PC-3 (cell line): Measurements from ENCODE around the gene KCNQ1. TPM values are rescaled to one million over a fixed set of nuclear protein-coding genes. Genes with fewer than 3 reads are reported as not detected.

Experiments
- ATAC-seq: fragments of 200-7000 bp; cut with Tn5 transposase; 2 replicates; pipeline ENCODE4 v1.9.1; 2020; ENCODE audit warnings: mild to moderate bottlenecking, moderate library complexity
- BruUV-seq: library from RNA; stranded (reverse); fragments of 400-500 nt; replicated peaks from 2 replicates; lab custom pipeline; 2021; lab: Mats Ljungman, UMichigan
- CTCF ChIA-PET: fragments of 300-600 bp; sonication (Branson Sonifier 250); formaldehyde crosslinking; loops from one replicate; lab custom pipeline; 2022; ENCODE audit warnings: antibody characterized with exemption; lab: Charles Lee
- POLR2A ChIA-PET: fragments of 300-600 bp; sonication (Branson Sonifier 250); formaldehyde crosslinking; loops from one replicate; lab custom pipeline; 2022; ENCODE audit warnings: antibody characterized with exemption; ENCODE audit not compliant: unreplicated experiment; lab: Charles Lee
- DNase-seq: peaks from one replicate; pipeline ENCODE4 v3.0.0-alpha.2; 2015
- H2AFZ ChIP-seq: fragments of 300-600 bp; sonication (generic); 2 replicates; pipeline ENCODE4 v1.6.0; 2016; ENCODE audit warnings: antibody characterized with exemption, low read length
- H3F3A ChIP-seq: fragments of 300-600 bp; sonication (generic); one replicate; pipeline ENCODE4 v1.6.0; 2017; ENCODE audit warnings: antibody characterized with exemption, low read length, control low read depth, mild to moderate bottlenecking; ENCODE audit not compliant: unreplicated experiment
- H3K27ac ChIP-seq: fragments of 300-600 bp; sonication (generic); 2 replicates; pipeline ENCODE4 v1.5.1; 2016; ENCODE audit warnings: mild to moderate bottlenecking, low read length
- H3K27me3 ChIP-seq: fragments of 300-600 bp; sonication (generic); 2 replicates; pipeline ENCODE4 v1.6.1; 2016; ENCODE audit warnings: low read length, mixed read lengths
- H3K36me3 ChIP-seq: fragments of 300-600 bp; sonication (generic); 2 replicates; pipeline ENCODE4 v1.6.1; 2016; ENCODE audit warnings: low read depth, mixed run types, low read length, mixed read lengths
- H3K4me1 ChIP-seq: fragments of 300-600 bp; sonication (generic); 2 replicates; pipeline ENCODE4 v1.5.1; 2016; ENCODE audit warnings: low read length; ENCODE audit not compliant: insufficient read depth
- H3K4me2 ChIP-seq: fragments of 300-600 bp; sonication (generic); 2 replicates; pipeline ENCODE4 v1.6.0; 2016; ENCODE audit warnings: low read length
- H3K4me3 ChIP-seq: fragments of 300-600 bp; sonication (generic); 2 replicates; pipeline ENCODE4 v1.5.1; 2016; ENCODE audit warnings: mild to moderate bottlenecking, low read length, mixed read lengths
- H3K79me2 ChIP-seq: fragments of 300-600 bp; sonication (generic); 2 replicates; pipeline ENCODE4 v1.6.1; 2017; ENCODE audit warnings: low read length, mixed read lengths
- H3K9ac ChIP-seq: fragments of 300-600 bp; sonication (generic); 2 replicates; pipeline ENCODE4 v1.6.0; 2016; ENCODE audit warnings: mild to moderate bottlenecking, low read length
- H3K9me2 ChIP-seq: fragments of 300-600 bp; sonication (generic); replicated peaks from 2 replicates; pipeline ENCODE4 v1.6.1; 2016; ENCODE audit warnings: mixed run types, low read length, mixed read lengths
- H3K9me3 ChIP-seq: fragments of 300-600 bp; sonication (generic); 2 replicates; pipeline ENCODE4 v1.6.1; 2016; ENCODE audit warnings: low read length, mixed read lengths
- H4K20me1 ChIP-seq: fragments of 300-600 bp; sonication (generic); 2 replicates; pipeline ENCODE4 v1.6.1; 2016; ENCODE audit warnings: low read length, mixed read lengths
- CTCF ChIP-seq: fragments of 300-600 bp; sonication (generic); conservative IDR thresholded peaks from 2 replicates; pipeline ENCODE4 v1.5.1; 2017; ENCODE audit warnings: antibody characterized with exemption, low read depth, mild to moderate bottlenecking, low read length
- EZH2 ChIP-seq: fragments of 300-600 bp; sonication (generic); IDR thresholded peaks from one replicate; pipeline ENCODE4 v1.6.1; 2017; ENCODE audit warnings: antibody characterized with exemption, mild to moderate bottlenecking, low read length; ENCODE audit not compliant: unreplicated experiment
- EZH2phosphoT487 ChIP-seq: fragments of 300-600 bp; sonication (generic); IDR thresholded peaks from 2 replicates; pipeline ENCODE4 v1.6.1; 2018; ENCODE audit warnings: mild to moderate bottlenecking, antibody characterized with exemption, low read length, borderline replicate concordance
- intact Hi-C: fragments of 100-400 bp; cut with micrococcal nuclease; formaldehyde crosslinking; loops from 2 replicates; pipeline ENCODE4 v1.9.0; 2023
- total RNA-seq: library from RNA; depleted of rRNA; stranded (reverse); fragments of >200 nt; gene quantifications from 2 replicates; pipeline ENCODE4 v1.2.3, GENCODE V29; 2014

The KCNQ1 gene
- total RNA-seq, 1 experiment from 2014 or later = 0.40 TPM

- TF ChIP-seq EZH2phosphoT487 = no peak
- TF ChIP-seq CTCF = no peak
- no peak for TF ChIP-seq EZH2
- peak; percentile 17 for ATAC-seq
- CTCF ChIA-PET = no interaction called here
Measured at GRCh38 chr11:2742201-2742600, 297.4 kb downstream of the KCNQ1 start.

GRCh38 chr11:2742611-2743426 is 298.0 kb downstream of the KCNQ1 start:
- Histone ChIP-seq H3K9me3 (no peaks in the 10 kb centered on the region), H3K36me3 (no peaks in the 10 kb centered on the region), H3K4me2 (no peak overlapping the region), H3K4me1 (peaks cover 19% of the 10 kb centered on the region), H3K4me3 (no peak overlapping the region), H3K27ac (no peak overlapping the region), H3K9me2 (no peaks in the 10 kb centered on the region), H3F3A (no peaks in the 10 kb centered on the region), H3K27me3 (no peaks in the 10 kb centered on the region), H3K9ac (no peak overlapping the region), H4K20me1 (no peaks in the 10 kb centered on the region), H3K79me2 (no peaks in the 10 kb centered on the region), H2AFZ (no peak overlapping the region)
- ChIA-PET POLR2A (no interaction called here), CTCF (no interaction called here)
- BruUV-seq = no TSS peak
- ATAC-seq (no peak), DNase-seq (no peak)
- intact Hi-C loops = no loop called here
- TF ChIP-seq EZH2 = no peak
- TF ChIP-seq EZH2phosphoT487 = no peak
- TF ChIP-seq CTCF = no peak

More at GRCh38 chr11:2742201-2742600, 297.4 kb downstream of the KCNQ1 start:
- no peak overlapping the region for H3K4me3 ChIP-seq
- H3K36me3 ChIP-seq = no peaks in the 10 kb centered on the region
- DNase-seq = no peak
- H3K4me2 ChIP-seq = peak overlapping the region; percentile 28; the same call in 1 of the 2 replicates
- H3K4me1 ChIP-seq = peaks cover 25% of the 10 kb centered on the region
- intact Hi-C loops = no loop called here
- no peak overlapping the region for H3K27ac ChIP-seq
- POLR2A ChIA-PET = no interaction called here
- no peaks in the 10 kb centered on the region for H3K9me2 ChIP-seq
- H3K9me3 ChIP-seq = no peaks in the 10 kb centered on the region
- H3F3A ChIP-seq = no peaks in the 10 kb centered on the region
- H3K79me2 ChIP-seq = no peaks in the 10 kb centered on the region
- no peaks in the 10 kb centered on the region for H3K27me3 ChIP-seq
- H4K20me1 ChIP-seq = no peaks in the 10 kb centered on the region
- H3K9ac ChIP-seq = no peak overlapping the region
- H2AFZ ChIP-seq = no peak overlapping the region
- BruUV-seq = no TSS peak

- BruUV-seq = no TSS peak
- H3K4me1 ChIP-seq = peaks cover 15% of the 10 kb centered on the region
- ChIA-PET CTCF (no interaction called here), POLR2A (no interaction called here)
- no peaks in the 10 kb centered on the region for H3K27me3 ChIP-seq
- no peaks in the 10 kb centered on the region for H3K9me2 ChIP-seq
- no peaks in the 10 kb centered on the region for H3K79me2 ChIP-seq
- H3K4me2 ChIP-seq = no peak overlapping the region
- TF ChIP-seq EZH2 (no peak), CTCF (no peak), EZH2phosphoT487 (no peak)
- no peaks in the 10 kb centered on the region for H3K36me3 ChIP-seq
- no peak overlapping the region for H3K27ac ChIP-seq
- no peaks in the 10 kb centered on the region for H3F3A ChIP-seq
- H3K9me3 ChIP-seq = no peaks in the 10 kb centered on the region
- no peak for ATAC-seq
- intact Hi-C loops = no loop called here
- DNase-seq = no peak
- H4K20me1 ChIP-seq = no peaks in the 10 kb centered on the region
- H2AFZ ChIP-seq = no peak overlapping the region
- no peak overlapping the region for H3K9ac ChIP-seq
- H3K4me3 ChIP-seq = no peak overlapping the region
Measured at GRCh38 chr11:2743427-2744110, 298.8 kb downstream of the KCNQ1 start.
